Liver (tissue), 9 donors: ENCODE measurements around the gene DUSP2. TPM values are rescaled to one million over a fixed set of nuclear protein-coding genes. Genes with fewer than 3 reads are reported as not detected.
A peak's percentile ranks its signal among the peaks of the same experiment; 100 is the strongest.

ENCODE experiments used
- DNase-seq: peaks from one replicate; pipeline ENCODE4 v3.0.0-alpha.2; 2017; ENCODE audit warnings: low spot score
- H3K27ac ChIP-seq, 2 donors: one replicate each; pipeline ENCODE4 v1.7.0; 2013; ENCODE audit warnings: inconsistent platforms in 2 of 2, low read length in 2 of 2, control low read depth in 1 of 2, low read depth in 1 of 2, mild to moderate bottlenecking in 1 of 2
- H3K27me3 ChIP-seq, 4 donors: one replicate each; pipeline versions ENCODE4 v1.6.1 to v1.7.0; 2013; ENCODE audit warnings: low read length in 3 of 4, inconsistent platforms in 1 of 4, mild to moderate bottlenecking in 1 of 4, moderate library complexity in 1 of 4; ENCODE audit not compliant: control insufficient read depth in 4 of 4, insufficient read depth in 4 of 4
- H3K36me3 ChIP-seq, 4 donors: one replicate each; pipeline versions ENCODE4 v1.6.1 to v1.7.0; 2013; ENCODE audit warnings: low read length in 3 of 4, mild to moderate bottlenecking in 3 of 4, low read depth in 1 of 4, moderate library complexity in 1 of 4; ENCODE audit not compliant: control insufficient read depth in 4 of 4, insufficient read depth in 3 of 4
- H3K4me1 ChIP-seq, 4 donors: one replicate each; pipeline versions ENCODE4 v1.6.1 to v1.7.0; 2013; ENCODE audit warnings: low read length in 3 of 4, mild to moderate bottlenecking in 3 of 4, moderate library complexity in 1 of 4; ENCODE audit not compliant: control insufficient read depth in 4 of 4, insufficient read depth in 4 of 4
- H3K4me3 ChIP-seq, 3 donors: one replicate each; pipeline versions ENCODE4 v1.6.1 to v1.7.0; 2013; ENCODE audit warnings: low read length in 3 of 3, control low read depth in 1 of 3, low read depth in 1 of 3, mild to moderate bottlenecking in 1 of 3
- H3K9ac ChIP-seq, 2 donors: one replicate each; pipeline ENCODE4 v1.7.0; 2013; ENCODE audit warnings: low read length in 2 of 2, mild to moderate bottlenecking in 2 of 2, moderate library complexity in 2 of 2, control low read depth in 1 of 2, low read depth in 1 of 2
- H3K9me3 ChIP-seq, 4 donors: one replicate each; pipeline versions ENCODE4 v1.6.1 to v1.7.0; 2013; ENCODE audit warnings: low read length in 3 of 4; ENCODE audit not compliant: control insufficient read depth in 4 of 4
- ATF3 ChIP-seq: IDR thresholded peaks from 2 replicates; pipeline ENCODE4 v1.6.1; 2016; ENCODE audit warnings: antibody characterized with exemption
- CTCF ChIP-seq: fragments of 150-350 bp; IDR thresholded peaks from 2 replicates; pipeline ENCODE4 v1.5.1; 2017; ENCODE audit warnings: improper control_type of control experiment, low read depth, low read length; ENCODE audit not compliant: missing input control
- EGR1 ChIP-seq, 2 donors: IDR thresholded peaks; 2 replicates each; pipeline ENCODE4 v1.6.1; 2016 to 2018; ENCODE audit warnings: antibody characterized with exemption in 2 of 2, low read depth in 2 of 2
- FOXA1 ChIP-seq: IDR thresholded peaks from 2 replicates; pipeline ENCODE4 v1.6.1; 2016; ENCODE audit warnings: antibody characterized with exemption
- FOXA2 ChIP-seq: IDR thresholded peaks from 2 replicates; pipeline ENCODE4 v1.6.1; 2016; ENCODE audit warnings: antibody characterized with exemption
- HNF4A ChIP-seq, 2 donors: conservative IDR thresholded peaks; 2 replicates each; pipeline ENCODE4 v1.6.1; 2016; ENCODE audit warnings: antibody characterized with exemption in 2 of 2, mild to moderate bottlenecking in 2 of 2
- HNF4G ChIP-seq: IDR thresholded peaks from 2 replicates; pipeline ENCODE4 v1.6.1; 2016; ENCODE audit warnings: antibody characterized with exemption
- JUND ChIP-seq, 2 donors: IDR thresholded peaks; 2 replicates each; pipeline ENCODE4 v1.6.1; 2016; ENCODE audit warnings: antibody characterized with exemption in 2 of 2
- NR2F2 ChIP-seq: IDR thresholded peaks from 2 replicates; pipeline ENCODE4 v1.6.1; 2016; ENCODE audit warnings: antibody characterized with exemption
- RAD21 ChIP-seq, 2 donors: IDR thresholded peaks; 2 replicates each; pipeline ENCODE4 v1.6.1; 2016; ENCODE audit warnings: antibody characterized with exemption in 2 of 2, mild to moderate bottlenecking in 2 of 2
- RXRA ChIP-seq, 2 donors: IDR thresholded peaks; 2 replicates each; pipeline ENCODE4 v1.6.1; 2017 to 2018; ENCODE audit warnings: antibody characterized with exemption in 2 of 2, mild to moderate bottlenecking in 1 of 2
- SP1 ChIP-seq: IDR thresholded peaks from 2 replicates; pipeline ENCODE4 v1.6.1; 2018; ENCODE audit warnings: antibody characterized with exemption, mild to moderate bottlenecking
- TAF1 ChIP-seq: conservative IDR thresholded peaks from 2 replicates; pipeline ENCODE4 v1.6.1; 2016; ENCODE audit warnings: antibody characterized with exemption, mild to moderate bottlenecking
- YY1 ChIP-seq: IDR thresholded peaks from 2 replicates; pipeline ENCODE4 v1.6.1; 2016; ENCODE audit warnings: antibody characterized with exemption, mild to moderate bottlenecking
- ZBTB33 ChIP-seq: IDR thresholded peaks from 2 replicates; pipeline ENCODE4 v1.6.1; 2016; ENCODE audit warnings: antibody characterized with exemption
- WGBS: extraction: QIAGEN DNeasy Blood & Tissue Kit; methylation state at CpG from one replicate; pipeline ENCODE4 v1.1.7; 2013; 5-methylcytosine and 5-hydroxymethylcytosine counted together
- polyA plus RNA-seq, 2 donors: library from polyadenylated mRNA; stranded (reverse) in 1 of 2; unstranded in 1 of 2; fragments of 200-250 nt in 1 of 2; fragments of >200 nt in 1 of 2; fragmentation: Nextera tagmentation in 1 of 2; extraction: Ambion mirVana in 1 of 2; gene quantifications; one replicate each; pipeline versions ENCODE4 v1.2.1 to v1.2.3, GENCODE V29; 2013 to 2015
- total RNA-seq, 2 donors: library from RNA; depleted of rRNA; stranded (reverse); fragments of >200 nt; gene quantifications; one replicate each; pipeline ENCODE4 v1.2.3, GENCODE V29; 2014
- donor health status: healthy.
- donor health status: healthy.
- donor health status: healthy.
- donor health status: healthy.
- donor health status: healthy.

The DUSP2 gene
- total and polyA plus RNA-seq, 4 donors = 0.99 to 2.8 (median 1.6) TPM

GRCh38 chr2:96103761-96104486 is 41.3 kb downstream of the DUSP2 start:
- Histone ChIP-seq H3K27ac (peak overlapping the region in 1 of 2 donors; percentile 38), H3K27me3 (peaks cover 0 to under 1% (median 0%) of the 10 kb centered on the region in 4 donors), H3K9me3 (peaks cover 0 to 10% (median 5%) of the 10 kb centered on the region in 4 donors), H3K4me3 (no peak overlapping the region), H3K4me1 (peaks cover 0 to 4% (median 2%) of the 10 kb centered on the region in 4 donors), H3K9ac (no peak overlapping the region), H3K36me3 (no peaks in the 10 kb centered on the region)
- TF ChIP-seq ZBTB33 (no peak), FOXA2 (no peak), RAD21 (IDR thresholded peaks at IDR 0.05) (no peak), ATF3 (no peak), YY1 (no peak), TAF1 (no peak), SP1 (no peak), CTCF (no peak), HNF4G (no peak), JUND (IDR thresholded peaks at IDR 0.05) (no peak), RXRA (IDR thresholded peaks at IDR 0.05) (no peak)
- DNase-seq = no peak
- 55% methylated on average over 6 of the region's 6 CpGs for WGBS

- Histone ChIP-seq H3K27me3 (no peaks in the 10 kb centered on the region), H3K4me1 (peaks cover 0 to 5% (median 2%) of the 10 kb centered on the region in 4 donors), H3K4me3 (no peak overlapping the region), H3K36me3 (no peaks in the 10 kb centered on the region), H3K27ac (peak overlapping the region in 1 of 2 donors; percentile 38), H3K9me3 (peaks cover 0 to 10% (median 5%) of the 10 kb centered on the region in 4 donors), H3K9ac (no peak overlapping the region)
- WGBS = 75% methylated on average over 8 of the region's 8 CpGs
- TF ChIP-seq HNF4A (conservative IDR thresholded peaks at IDR 0.05) (no peak), NR2F2 (no peak), EGR1 (IDR thresholded peaks at IDR 0.05; ENCODE audit: low read depth in 2 of 2) (no peak), FOXA1 (no peak), TAF1 (no peak), ZBTB33 (no peak), CTCF (no peak), SP1 (no peak), HNF4G (no peak), RAD21 (IDR thresholded peaks at IDR 0.05) (no peak), JUND (IDR thresholded peaks at IDR 0.05) (no peak)
- DNase-seq = no peak
These were observed 42.0 kb downstream of the DUSP2 start for GRCh38 chr2:96103187-96103601.
